Spleen (tissue), 11 donors: Measurements from ENCODE around the gene MORN4. TPM values are rescaled to one million over a fixed set of nuclear protein-coding genes. Genes with fewer than 3 reads are reported as not detected.
"Not testable (repeated sequence)": the region's sequence is repeated elsewhere in the genome, so short reads cannot be mapped to it uniquely, and the experiment has no call there.

Experiments used
- DNase-seq: peaks from one replicate; pipeline ENCODE4 v3.0.0-alpha.2; 2020
- H3K27ac ChIP-seq, 8 donors: fragments of 200-600 bp; sonication (generic) in 7 of 8; 1 replicate in 4 of 8; 2 replicates in 4 of 8; pipeline versions ENCODE4 v1.5.0 to v1.8.0; 2016 to 2021; ENCODE audit warnings: inconsistent platforms in 4 of 8, mild to moderate bottlenecking in 4 of 8, moderate library complexity in 1 of 8
- H3K27me3 ChIP-seq, 7 donors: fragments of 200-600 bp; sonication (generic) in 6 of 7; replicated peaks in 1 of 7; 1 replicate in 4 of 7; 2 replicates in 3 of 7; pipeline versions ENCODE4 v1.5.0 to v1.8.0; 2016 to 2021; ENCODE audit warnings: inconsistent platforms in 3 of 7, mild to moderate bottlenecking in 1 of 7
- H3K36me3 ChIP-seq, 6 donors: fragments of 200-600 bp; sonication (generic) in 5 of 6; 1 replicate in 4 of 6; 2 replicates in 2 of 6; pipeline versions ENCODE4 v1.5.0 to v1.8.0; 2016 to 2021; ENCODE audit warnings: inconsistent platforms in 2 of 6
- H3K4me1 ChIP-seq, 6 donors: fragments of 200-600 bp; sonication (generic) in 5 of 6; 1 replicate in 3 of 6; 2 replicates in 3 of 6; pipeline versions ENCODE4 v1.5.0 to v1.8.0; 2016 to 2021; ENCODE audit warnings: inconsistent platforms in 3 of 6
- H3K4me3 ChIP-seq, 8 donors: fragments of 200-600 bp; sonication (generic) in 7 of 8; 1 replicate in 4 of 8; 2 replicates in 4 of 8; pipeline versions ENCODE4 v1.5.0 to v1.8.0; 2016 to 2021; ENCODE audit warnings: inconsistent platforms in 4 of 8, mild to moderate bottlenecking in 4 of 8, moderate library complexity in 2 of 8
- H3K9me3 ChIP-seq, 8 donors: fragments of 200-600 bp; sonication (generic) in 7 of 8; 1 replicate in 4 of 8; 2 replicates in 4 of 8; pipeline versions ENCODE4 v1.5.0 to v1.8.0; 2016 to 2021; ENCODE audit warnings: inconsistent platforms in 4 of 8
- POLR2A ChIP-seq, 3 donors: fragments of 450-650 bp; IDR thresholded peaks; one replicate each; pipeline ENCODE4 v1.5.1; 2017; ENCODE audit warnings: antibody characterized with exemption in 3 of 3, mild to moderate bottlenecking in 1 of 3
- POLR2AphosphoS5 ChIP-seq, 3 donors: sonication (generic); formaldehyde crosslinking; IDR thresholded peaks; one replicate each; pipeline ENCODE4 v1.5.1; 2017; ENCODE audit warnings: antibody characterized with exemption in 3 of 3
- WGBS, 5 donors: extraction: QIAGEN DNeasy Blood & Tissue Kit in 3 of 5; methylation state at CpG; one replicate each; pipeline versions ENCODE4 v1.1.5 to v1.1.7; 2013 to 2018; 5-methylcytosine and 5-hydroxymethylcytosine counted together
- intact Hi-C: fragments of 100-400 bp; cut with DNase I; formaldehyde crosslinking; loops from one replicate; pipeline ENCODE4 v1.15.0; 2023; ENCODE audit warnings: low total_unique reads
- polyA plus RNA-seq, 3 donors: library from polyadenylated mRNA; stranded (reverse); fragments of 200-250 nt; gene quantifications; one replicate each; pipeline ENCODE4 v1.2.1, GENCODE V29; 2013
- total RNA-seq, 7 donors: library from RNA; depleted of rRNA in 3 of 7; stranded (reverse); fragments of >200 nt in 3 of 7; fragmentation: NEBNext Ultra II Directional in 4 of 7; extraction: Animal tissue kit (Norgen Biotek cat#: 25700) in 4 of 7; gene quantifications; one replicate each; pipeline versions ENCODE4 v1.1.0 to v1.2.1, GENCODE V29; 2016 to 2021
- TF ChIP-seq, protein P1 (sequence below), 11 experiments: fragments of 200-600 bp in 7 of 11; fragments of 450-650 bp in 4 of 11; sonication (generic) in 4 of 11; IDR thresholded peaks in 8 of 11; conservative IDR thresholded peaks in 3 of 11; 1 replicate in 7 of 11; 2 replicates in 4 of 11; pipeline versions ENCODE4 v1.4.0 to v1.8.0; 2016 to 2021; ENCODE audit warnings: antibody characterized with exemption in 11 of 11, inconsistent platforms in 4 of 11, mild to moderate bottlenecking in 1 of 11
- donor health status: healthy with polysubstance abuse.
- donor health status: DM: no; HTN: no; CAD: no; lungs with moderate emphysema.
- donor health status: DM: no; HTN: no; CAD: no.
- donor health status: Bipolar disorder and iron deficiency.
- donor health status: healthy.
- donor health status: DM: no; HTN: no; CAD: no.
- donor health status: DM: yes; HTN: yes; CAD: no.

MORN4 gene
- total and polyA plus RNA-seq, 10 donors = 1.6 to 5.0 (median 2.7) TPM

DNA sequence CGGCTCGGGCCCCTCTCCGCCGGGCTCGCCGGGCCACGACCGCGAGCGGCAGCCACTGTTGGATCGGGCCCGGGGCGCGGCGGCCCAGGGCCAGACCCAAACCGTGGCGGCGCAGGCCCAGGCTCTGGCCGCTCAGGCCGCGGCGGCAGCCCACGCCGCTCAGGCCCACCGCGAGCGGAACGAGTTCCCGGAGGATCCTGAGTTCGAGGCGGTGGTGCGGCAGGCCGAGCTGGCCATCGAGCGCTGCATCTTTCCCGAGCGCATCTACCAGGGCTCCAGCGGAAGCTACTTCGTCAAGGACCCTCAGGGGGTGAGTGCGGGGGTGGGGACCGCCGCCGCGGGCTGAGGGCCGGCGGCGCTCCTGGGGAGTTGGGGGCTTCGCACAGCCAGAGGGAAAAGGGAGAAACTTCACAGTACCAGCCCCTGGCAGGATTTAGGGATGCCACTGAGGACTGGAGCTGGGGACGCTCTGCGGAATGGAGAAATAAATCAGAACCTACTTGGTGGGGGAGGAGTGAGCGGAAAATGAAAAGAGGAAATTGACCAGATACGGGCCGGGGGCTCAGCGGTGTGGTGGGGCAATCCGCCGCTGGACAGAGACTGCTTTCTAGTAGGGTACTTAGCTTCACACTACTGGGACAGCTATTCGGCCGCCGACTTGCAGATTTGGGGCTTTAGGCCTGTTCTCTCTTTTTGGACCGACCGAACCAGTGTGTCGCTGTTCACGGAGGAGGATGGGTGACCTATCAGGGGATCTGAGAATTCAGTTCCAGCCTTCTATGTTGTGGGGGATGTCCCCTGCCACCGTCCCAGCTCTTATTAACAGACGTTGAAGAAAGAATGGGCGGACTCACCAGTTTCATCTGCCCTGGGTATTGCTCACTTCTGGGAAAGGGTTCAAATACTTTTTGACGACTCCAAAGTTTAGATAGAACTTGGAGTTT, 7.8 kb upstream of the MORN4 start:
- 2 to 4% (median 2%) methylated on average over 30 to 67 of the region's 67 CpGs for WGBS, 5 donors
- Histone ChIP-seq H3K27ac (peak overlapping the region; percentile 31 to 95 (median 90)), H3K36me3 (peaks cover 0 to 26% (median 3%) of the 10 kb centered on the region in 6 donors), H3K4me3 (peak overlapping the region; percentile 42 to 95 (median 80)), H3K27me3 (no peaks in the 10 kb centered on the region), H3K9me3 (no peaks in the 10 kb centered on the region), H3K4me1 (peaks cover 11 to 38% (median 19%) of the 10 kb centered on the region in 6 donors)
- intact Hi-C loops = no loop called here
- TF ChIP-seq, protein P1, sequence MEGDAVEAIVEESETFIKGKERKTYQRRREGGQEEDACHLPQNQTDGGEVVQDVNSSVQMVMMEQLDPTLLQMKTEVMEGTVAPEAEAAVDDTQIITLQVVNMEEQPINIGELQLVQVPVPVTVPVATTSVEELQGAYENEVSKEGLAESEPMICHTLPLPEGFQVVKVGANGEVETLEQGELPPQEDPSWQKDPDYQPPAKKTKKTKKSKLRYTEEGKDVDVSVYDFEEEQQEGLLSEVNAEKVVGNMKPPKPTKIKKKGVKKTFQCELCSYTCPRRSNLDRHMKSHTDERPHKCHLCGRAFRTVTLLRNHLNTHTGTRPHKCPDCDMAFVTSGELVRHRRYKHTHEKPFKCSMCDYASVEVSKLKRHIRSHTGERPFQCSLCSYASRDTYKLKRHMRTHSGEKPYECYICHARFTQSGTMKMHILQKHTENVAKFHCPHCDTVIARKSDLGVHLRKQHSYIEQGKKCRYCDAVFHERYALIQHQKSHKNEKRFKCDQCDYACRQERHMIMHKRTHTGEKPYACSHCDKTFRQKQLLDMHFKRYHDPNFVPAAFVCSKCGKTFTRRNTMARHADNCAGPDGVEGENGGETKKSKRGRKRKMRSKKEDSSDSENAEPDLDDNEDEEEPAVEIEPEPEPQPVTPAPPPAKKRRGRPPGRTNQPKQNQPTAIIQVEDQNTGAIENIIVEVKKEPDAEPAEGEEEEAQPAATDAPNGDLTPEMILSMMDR (IDR thresholded peaks at IDR 0.05 in 8 of 11, conservative IDR thresholded peaks at IDR 0.05 in 3 of 11) = no peak
- TF ChIP-seq POLR2AphosphoS5 (IDR thresholded peaks at IDR 0.05) = peak in 1 of 3 donors; percentile 23
- peak; percentile 85 for DNase-seq

DNA sequence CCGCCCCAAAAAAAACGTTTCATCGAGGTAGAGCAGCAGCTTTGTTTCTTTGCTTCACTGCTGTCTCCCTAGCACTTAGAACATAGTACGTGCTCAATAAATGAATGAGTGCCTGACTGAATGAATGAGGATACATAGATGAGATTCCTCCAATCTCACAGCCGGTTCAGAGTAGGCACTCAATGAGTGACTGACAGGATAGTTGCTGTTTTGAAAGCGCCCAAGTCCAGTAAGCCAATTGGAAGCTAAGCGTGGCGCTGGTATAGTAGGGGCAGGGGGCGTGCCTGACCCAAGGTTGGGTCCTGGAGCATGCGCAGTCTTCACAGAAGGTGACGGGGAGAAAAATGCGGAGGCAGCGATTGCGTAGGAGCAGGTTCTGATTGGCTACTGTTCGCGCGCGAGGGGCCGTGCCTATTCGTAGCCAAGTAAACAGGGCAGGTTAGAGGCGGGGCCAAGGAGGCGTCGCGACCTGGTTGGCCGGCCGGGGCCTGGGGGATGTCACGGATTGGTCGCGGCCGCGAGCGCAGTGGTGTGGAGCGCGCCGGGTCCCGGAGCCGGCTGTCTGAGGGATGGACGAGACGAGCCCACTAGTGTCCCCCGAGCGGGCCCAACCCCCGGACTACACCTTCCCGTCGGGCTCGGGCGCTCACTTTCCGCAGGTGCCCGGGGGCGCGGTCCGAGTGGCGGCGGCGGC, 7.0 kb upstream of the MORN4 start, which contains the start of gene PI4K2A:
Gene PI4K2A, plus strand, starts transcription at position 498 of the 694 bp plus-strand sequence. Its CDS starts 72 bp downstream, at position 570.
- 2 to 3% (median 3%) methylated on average over 27 to 54 of the region's 54 CpGs for WGBS, 5 donors
- peak within 1 kb of the TSS; percentile 31 to 95 (median 90) for H3K27ac ChIP-seq
- TF ChIP-seq POLR2A (IDR thresholded peaks at IDR 0.05) (peak in 1 of 3 donors; percentile 56), POLR2AphosphoS5 (IDR thresholded peaks at IDR 0.05) (peak; percentile 88 to 96 (median 94))
- TF ChIP-seq, protein P1 (IDR thresholded peaks at IDR 0.05 in 8 of 11, conservative IDR thresholded peaks at IDR 0.05 in 3 of 11) = peak in 4 of 11 experiments; percentile 10 to 47 (median 28)

DNA sequence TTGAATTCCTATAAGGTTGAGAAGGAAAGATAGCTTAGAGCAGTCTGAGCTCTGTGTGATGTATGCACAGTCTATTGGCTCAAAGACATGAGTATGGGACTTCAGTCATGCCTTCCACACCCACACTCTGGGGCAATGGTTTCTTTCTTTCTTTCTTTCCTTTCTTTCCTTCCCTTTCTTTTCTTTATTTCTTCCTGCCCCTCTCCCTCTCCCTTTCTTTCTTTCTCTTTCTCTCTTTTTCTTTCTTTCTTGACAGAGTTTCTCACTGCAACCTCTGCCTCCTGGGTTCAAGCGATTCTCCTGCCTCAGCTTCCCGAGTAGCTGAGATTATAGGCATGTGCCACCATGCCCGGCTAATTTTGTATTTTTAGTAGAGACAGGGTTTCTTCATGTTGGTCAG, 5.8 kb upstream of the MORN4 start:
- DNase-seq, H3K36me3 ChIP-seq, H3K4me3 ChIP-seq, H3K27ac ChIP-seq, H3K27me3 ChIP-seq, intact Hi-C loops, H3K9me3 ChIP-seq: not testable (repeated sequence)
- peaks cover 11 to 34% (median 19%) of the 10 kb centered on the region in 6 donors for H3K4me1 ChIP-seq
- 93 to 95% (median 94%) methylated on average over 3 of the region's 3 CpGs for WGBS, 5 donors

More for the DNA sequence above, 7.0 kb upstream of the MORN4 start, which contains the start of gene PI4K2A:
- intact Hi-C loops = no loop called here
- Histone ChIP-seq H3K4me1 (peaks cover 11 to 33% (median 19%) of the 10 kb centered on the region in 6 donors), H3K27me3 (no peaks in the 10 kb centered on the region), H3K9me3 (no peaks in the 10 kb centered on the region), H3K4me3 (peak within 1 kb of the TSS; percentile 42 to 95 (median 80)), H3K36me3 (peaks cover 0 to 20% (median 3%) of the 10 kb centered on the region in 6 donors)
- DNase-seq = peak; percentile 99

DNA sequence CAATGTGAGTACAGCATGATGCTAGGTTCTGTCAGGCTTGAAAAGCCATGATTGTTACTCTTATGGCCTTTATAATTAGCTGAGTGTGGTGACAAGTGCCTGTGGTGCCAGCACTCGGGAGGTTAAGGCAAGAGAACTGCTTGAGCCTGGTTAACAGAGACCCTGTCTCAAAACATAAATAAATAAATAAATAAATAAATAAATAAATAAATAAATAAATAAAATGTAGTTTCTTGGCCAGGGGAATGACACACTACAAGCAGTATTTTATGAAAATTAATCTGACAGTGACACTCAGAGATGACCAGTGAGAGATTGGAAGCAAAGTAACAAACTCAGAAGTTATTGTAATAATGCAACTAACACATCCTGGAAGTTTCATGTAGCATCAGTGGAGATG, 2.3 kb upstream of the MORN4 start:
- Histone ChIP-seq H3K4me1 (peaks cover 0 to 30% (median 17%) of the 10 kb centered on the region in 6 donors), H3K9me3 (no peaks in the 10 kb centered on the region), H3K36me3 (no peaks in the 10 kb centered on the region), H3K27me3 (no peaks in the 10 kb centered on the region), H3K4me3 (no peak overlapping the region), H3K27ac (no peak overlapping the region)
- DNase-seq = no peak
- 91 to 100% (median 94%) methylated on average over 1 of the region's 1 CpG for WGBS, 5 donors
- intact Hi-C loops = no loop called here
- TF ChIP-seq POLR2AphosphoS5 (IDR thresholded peaks at IDR 0.05) (no peak), POLR2A (IDR thresholded peaks at IDR 0.05) (no peak)
- TF ChIP-seq, protein P1 (IDR thresholded peaks at IDR 0.05 in 8 of 11, conservative IDR thresholded peaks at IDR 0.05 in 3 of 11) = no peak
